Chondrocyte (in vitro differentiated cells): ENCODE data around the gene DTHD1. TPM values are rescaled to one million over a fixed set of nuclear protein-coding genes. Genes with fewer than 3 reads are reported as not detected.

Source experiments
- DNase-seq: peaks from one replicate; pipeline ENCODE4 v3.0.0; 2021; ENCODE audit warnings: mixed read lengths, low spot score
- H3K27ac Mint-ChIP-seq: one replicate; pipeline ENCODE4 v1.8.0; 2021; ENCODE audit warnings: mild to moderate bottlenecking, moderate library complexity, mixed read lengths; ENCODE audit not compliant: unreplicated experiment
- H3K27me3 Mint-ChIP-seq: 2 replicates; pipeline ENCODE4 v1.8.0; 2021; ENCODE audit warnings: low read depth, mixed read lengths
- H3K36me3 Mint-ChIP-seq: 2 replicates; pipeline ENCODE4 v1.8.0; 2021; ENCODE audit warnings: low read depth, mixed read lengths
- H3K4me1 Mint-ChIP-seq: 2 replicates; pipeline ENCODE4 v1.8.0; 2021; ENCODE audit warnings: low read depth, mild to moderate bottlenecking, mixed read lengths
- H3K4me3 Mint-ChIP-seq: one replicate; pipeline ENCODE4 v1.8.0; 2021; ENCODE audit warnings: mild to moderate bottlenecking, moderate library complexity, mixed read lengths; ENCODE audit not compliant: unreplicated experiment
- H3K9me3 Mint-ChIP-seq: 2 replicates; pipeline ENCODE4 v1.8.0; 2021; ENCODE audit warnings: low read depth, mixed read lengths
- CTCF ChIP-seq: fragments of 200-600 bp; sonication (generic); IDR thresholded peaks from 2 replicates; pipeline ENCODE4 v1.5.0; 2021; ENCODE audit warnings: antibody characterized with exemption, mild to moderate bottlenecking, moderate library complexity
- total RNA-seq: library from RNA; stranded (reverse); gene quantifications from 3 replicates; pipeline ENCODE4 v1.2.1, GENCODE V29; 2021

The DTHD1 gene
- total RNA-seq, 1 donor from 2014 or later = not detected

- no peak for DNase-seq
- H3K4me1 Mint-ChIP-seq = no peaks in the 10 kb centered on the region
- H3K27me3 Mint-ChIP-seq = no peaks in the 10 kb centered on the region
- H3K27ac Mint-ChIP-seq = no peak overlapping the region
- no peaks in the 10 kb centered on the region for H3K36me3 Mint-ChIP-seq
- no peak for TF ChIP-seq CTCF
- no peak overlapping the region for H3K4me3 Mint-ChIP-seq
- peaks cover 3% of the 10 kb centered on the region for H3K9me3 Mint-ChIP-seq
Measured at GRCh38 chr4:36310216-36310615, 28.8 kb downstream of the DTHD1 start.

GRCh38 chr4:36310793-36311192, 29.4 kb downstream of the DTHD1 start:
- H3K27ac Mint-ChIP-seq = no peak overlapping the region
- H3K4me3 Mint-ChIP-seq = no peak overlapping the region
- peaks cover 3% of the 10 kb centered on the region for H3K9me3 Mint-ChIP-seq
- no peaks in the 10 kb centered on the region for H3K4me1 Mint-ChIP-seq
- TF ChIP-seq CTCF = no peak
- H3K27me3 Mint-ChIP-seq = no peaks in the 10 kb centered on the region
- DNase-seq = no peak
- H3K36me3 Mint-ChIP-seq = no peaks in the 10 kb centered on the region

GRCh38 chr4:36312511-36312910, 31.1 kb downstream of the DTHD1 start:
- H3K27ac Mint-ChIP-seq = no peak overlapping the region
- no peak for DNase-seq
- H3K27me3 Mint-ChIP-seq = no peaks in the 10 kb centered on the region
- H3K36me3 Mint-ChIP-seq = no peaks in the 10 kb centered on the region
- H3K4me1 Mint-ChIP-seq = peaks cover 9% of the 10 kb centered on the region
- no peak for TF ChIP-seq CTCF
- H3K9me3 Mint-ChIP-seq = no peaks in the 10 kb centered on the region
- H3K4me3 Mint-ChIP-seq = no peak overlapping the region

GRCh38 chr4:36313301-36313700, 31.9 kb downstream of the DTHD1 start:
- no peaks in the 10 kb centered on the region for H3K36me3 Mint-ChIP-seq
- DNase-seq = no peak
- peaks cover 12% of the 10 kb centered on the region for H3K4me1 Mint-ChIP-seq
- H3K27me3 Mint-ChIP-seq = no peaks in the 10 kb centered on the region
- H3K27ac Mint-ChIP-seq = no peak overlapping the region
- no peaks in the 10 kb centered on the region for H3K9me3 Mint-ChIP-seq
- H3K4me3 Mint-ChIP-seq = no peak overlapping the region
- no peak for TF ChIP-seq CTCF

- Mint-ChIP-seq H3K27me3 (no peaks in the 10 kb centered on the region), H3K36me3 (no peaks in the 10 kb centered on the region), H3K9me3 (no peaks in the 10 kb centered on the region), H3K4me3 (no peak overlapping the region), H3K27ac (no peak overlapping the region), H3K4me1 (peaks cover 12% of the 10 kb centered on the region)
- DNase-seq = no peak
- TF ChIP-seq CTCF = no peak
Measured at GRCh38 chr4:36313703-36314102, 32.3 kb downstream of the DTHD1 start.
